ENCODE data around the gene ANKRD55.

DNA sequence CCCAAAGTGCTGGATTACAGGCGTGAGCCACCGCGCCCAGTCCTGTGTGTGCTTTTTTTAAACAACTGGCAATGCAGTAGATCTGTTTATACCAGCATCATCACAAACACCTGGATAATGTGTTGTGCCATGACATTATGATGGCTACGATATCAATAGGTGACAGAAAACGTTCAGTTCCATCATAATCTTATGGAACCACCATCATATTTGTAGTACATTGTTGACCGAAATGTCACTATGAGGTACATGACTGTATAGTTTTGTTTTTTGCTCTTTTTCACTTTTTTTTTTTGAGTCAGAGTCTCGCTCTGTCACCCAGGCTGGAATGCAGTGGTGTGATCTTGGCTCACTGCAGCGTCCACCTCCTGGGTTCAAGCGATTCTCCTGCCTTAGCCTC lies 24.4 kb downstream of the ANKRD55 start:
- TF ChIP-seq, protein P1, sequence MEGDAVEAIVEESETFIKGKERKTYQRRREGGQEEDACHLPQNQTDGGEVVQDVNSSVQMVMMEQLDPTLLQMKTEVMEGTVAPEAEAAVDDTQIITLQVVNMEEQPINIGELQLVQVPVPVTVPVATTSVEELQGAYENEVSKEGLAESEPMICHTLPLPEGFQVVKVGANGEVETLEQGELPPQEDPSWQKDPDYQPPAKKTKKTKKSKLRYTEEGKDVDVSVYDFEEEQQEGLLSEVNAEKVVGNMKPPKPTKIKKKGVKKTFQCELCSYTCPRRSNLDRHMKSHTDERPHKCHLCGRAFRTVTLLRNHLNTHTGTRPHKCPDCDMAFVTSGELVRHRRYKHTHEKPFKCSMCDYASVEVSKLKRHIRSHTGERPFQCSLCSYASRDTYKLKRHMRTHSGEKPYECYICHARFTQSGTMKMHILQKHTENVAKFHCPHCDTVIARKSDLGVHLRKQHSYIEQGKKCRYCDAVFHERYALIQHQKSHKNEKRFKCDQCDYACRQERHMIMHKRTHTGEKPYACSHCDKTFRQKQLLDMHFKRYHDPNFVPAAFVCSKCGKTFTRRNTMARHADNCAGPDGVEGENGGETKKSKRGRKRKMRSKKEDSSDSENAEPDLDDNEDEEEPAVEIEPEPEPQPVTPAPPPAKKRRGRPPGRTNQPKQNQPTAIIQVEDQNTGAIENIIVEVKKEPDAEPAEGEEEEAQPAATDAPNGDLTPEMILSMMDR (conservative IDR thresholded peaks at IDR 0.05 in 1 of 2, IDR thresholded peaks at IDR 0.05 in 1 of 2; ENCODE audit: low read depth in 1 of 2, low read length in 2 of 2): no peak
- TF ChIP-seq EZH2 (IDR thresholded peaks at IDR 0.05; ENCODE audit: low read length, missing control alignments): no peak

Measured in fibroblast of lung (primary cell).